H1 (cell line): Measurements from ENCODE around the gene CCDC136. TPM values are rescaled to one million over a fixed set of nuclear protein-coding genes. Genes with fewer than 3 reads are reported as not detected.

Experiments used
- CTCF ChIA-PET: fragments of 300-600 bp; sonication (Branson Sonifier 250); formaldehyde crosslinking; loops from one replicate; lab custom pipeline; 2021; ENCODE audit not compliant: partially characterized antibody; lab: Charles Lee
- POLR2A ChIA-PET: fragments of 300-600 bp; sonication (Branson Sonifier 250); formaldehyde crosslinking; loops from one replicate; lab custom pipeline; 2021; ENCODE audit warnings: inconsistent platforms; ENCODE audit not compliant: partially characterized antibody; lab: Charles Lee
- DNase-seq, 2 experiments: peaks; one replicate each; pipeline versions ENCODE4 v3.0.0 to v3.0.0-alpha.2; 2010 to 2022; ENCODE audit warnings: low spot score in 2 of 2, low read depth in 1 of 2, mixed read lengths in 1 of 2
- FAIRE-seq: peaks from 2 replicates; lab custom pipeline; 2011; peaks lifted over from hg19 to GRCh38; lab: Jason Lieb, UNC
- H2AFZ ChIP-seq: 2 replicates; pipeline ENCODE4 v1.8.1; 2012; ENCODE audit warnings: low read length, inconsistent platforms
- H2AK5ac ChIP-seq: 2 replicates; pipeline ENCODE4 v1.6.1; 2013; ENCODE audit warnings: low read depth, low read length
- H2BK120ac ChIP-seq: replicated peaks from 2 replicates; pipeline ENCODE3; 2013; ENCODE audit warnings: low read depth, low read length, inconsistent platforms
- H2BK12ac ChIP-seq: 2 replicates; pipeline ENCODE4 v1.6.1; 2013; ENCODE audit warnings: low read depth, low read length
- H2BK15ac ChIP-seq: 2 replicates; pipeline ENCODE4 v1.6.1; 2013; ENCODE audit warnings: low read length
- H2BK20ac ChIP-seq: 2 replicates; pipeline ENCODE4 v1.6.1; 2013; ENCODE audit warnings: low read length
- H2BK5ac ChIP-seq: 2 replicates; pipeline ENCODE4 v1.6.1; 2013; ENCODE audit warnings: low read depth, low read length
- H3K14ac ChIP-seq: 2 replicates; pipeline ENCODE4 v1.6.1; 2013; ENCODE audit warnings: inconsistent platforms; ENCODE audit not compliant: insufficient read length
- H3K18ac ChIP-seq: 2 replicates; pipeline ENCODE4 v1.6.1; 2013; ENCODE audit warnings: low read length; ENCODE audit errors: extremely low read depth
- H3K23ac ChIP-seq: 2 replicates; pipeline ENCODE4 v1.6.1; 2013; ENCODE audit warnings: inconsistent platforms; ENCODE audit not compliant: insufficient read length
- H3K23me2 ChIP-seq: 2 replicates; pipeline ENCODE4 v1.6.1; 2013; ENCODE audit warnings: low read depth, low read length
- H3K27ac ChIP-seq: 2 replicates; pipeline ENCODE4 v1.6.1; 2011; ENCODE audit warnings: low read depth, low read length, inconsistent platforms
- H3K27me3 ChIP-seq, 4 experiments: replicated peaks in 1 of 4; 1 replicate in 1 of 4; 2 replicates in 3 of 4; pipeline versions ENCODE4 v1.6.1 to v1.8.1; 2011 to 2013; ENCODE audit warnings: low read length in 3 of 4, mild to moderate bottlenecking in 3 of 4, inconsistent platforms in 2 of 4, mixed read lengths in 2 of 4, moderate library complexity in 1 of 4; ENCODE audit not compliant: control insufficient read depth in 3 of 4, insufficient read depth in 3 of 4; ENCODE audit errors: extremely low read depth in 1 of 4
- H3K36me3 ChIP-seq, 4 experiments: 2 replicates each; pipeline versions ENCODE4 v1.6.1 to v1.8.1; 2011 to 2013; ENCODE audit warnings: mild to moderate bottlenecking in 4 of 4, low read length in 3 of 4, moderate library complexity in 2 of 4, control low read depth in 1 of 4, inconsistent platforms in 1 of 4; ENCODE audit not compliant: insufficient read depth in 4 of 4, control insufficient read depth in 2 of 4
- H3K4ac ChIP-seq: replicated peaks from 2 replicates; pipeline ENCODE3; 2013; ENCODE audit warnings: low read length, low read depth, mixed read lengths, inconsistent platforms; ENCODE audit not compliant: insufficient read length
- H3K4me1 ChIP-seq, 4 experiments: replicated peaks in 1 of 4; 1 replicate in 1 of 4; 2 replicates in 3 of 4; pipeline versions ENCODE4 v1.6.1 to v1.8.1; 2011 to 2013; ENCODE audit warnings: low read length in 3 of 4, inconsistent platforms in 2 of 4, mixed read lengths in 1 of 4; ENCODE audit not compliant: insufficient read depth in 4 of 4, control insufficient read depth in 3 of 4
- H3K4me2 ChIP-seq, 2 experiments: 2 replicates each; pipeline versions ENCODE4 v1.6.1 to v1.8.1; 2011 to 2013; ENCODE audit warnings: low read depth in 2 of 2, low read length in 2 of 2, control low read depth in 1 of 2, inconsistent platforms in 1 of 2, mild to moderate bottlenecking in 1 of 2; ENCODE audit not compliant: insufficient read depth in 1 of 2
- H3K4me3 ChIP-seq, 4 experiments: fragments of 200-600, 300-600 bp in 1 of 4; sonication (generic), shearing (Covaris generic), sonication (Bioruptor Twin) in 1 of 4; 2 replicates each; pipeline versions ENCODE4 v1.5.1 to v1.8.1; 2011 to 2016; ENCODE audit warnings: low read length in 4 of 4, low read depth in 3 of 4, control low read depth in 2 of 4, inconsistent platforms in 2 of 4, mild to moderate bottlenecking in 2 of 4, mixed read lengths in 1 of 4, moderate library complexity in 1 of 4; ENCODE audit not compliant: insufficient read depth in 2 of 4; ENCODE audit errors: extremely low read depth in 1 of 4
- H3K56ac ChIP-seq: replicated peaks from 2 replicates; pipeline ENCODE3; 2013; ENCODE audit warnings: low read depth, mild to moderate bottlenecking, mixed read lengths, low read length, inconsistent platforms; ENCODE audit not compliant: insufficient read length
- H3K79me1 ChIP-seq: 2 replicates; pipeline ENCODE4 v1.6.1; 2013; ENCODE audit warnings: low read depth, low read length, control low read depth
- H3K79me2 ChIP-seq, 2 experiments: 2 replicates each; pipeline versions ENCODE4 v1.6.1 to v1.8.1; 2012 to 2013; ENCODE audit warnings: low read length in 2 of 2, mild to moderate bottlenecking in 2 of 2, inconsistent platforms in 1 of 2; ENCODE audit not compliant: insufficient read depth in 2 of 2, control insufficient read depth in 1 of 2
- H3K9ac ChIP-seq, 4 experiments: replicated peaks in 1 of 4; 1 replicate in 1 of 4; 2 replicates in 3 of 4; pipeline versions ENCODE4 v1.6.1 to v1.8.1; 2011 to 2013; ENCODE audit warnings: low read depth in 3 of 4, low read length in 3 of 4, control low read depth in 2 of 4, mild to moderate bottlenecking in 2 of 4, moderate library complexity in 2 of 4, inconsistent platforms in 1 of 4; ENCODE audit errors: extremely low read depth in 1 of 4
- H3K9me3 ChIP-seq, 2 experiments: 2 replicates each; pipeline versions ENCODE4 v1.6.1 to v1.8.1; 2012 to 2013; ENCODE audit warnings: mild to moderate bottlenecking in 2 of 2, moderate library complexity in 2 of 2, control low read depth in 1 of 2, inconsistent platforms in 1 of 2, low read depth in 1 of 2, low read length in 1 of 2, mixed read lengths in 1 of 2; ENCODE audit not compliant: insufficient read depth in 2 of 2
- H4K20me1 ChIP-seq, 2 experiments: replicated peaks in 1 of 2; 2 replicates each; pipeline versions ENCODE3 to v1.8.1; 2011 to 2013; ENCODE audit warnings: inconsistent platforms in 2 of 2, low read length in 2 of 2, mild to moderate bottlenecking in 1 of 2; ENCODE audit not compliant: insufficient read depth in 2 of 2, control insufficient read depth in 1 of 2
- H4K5ac ChIP-seq: 2 replicates; pipeline ENCODE4 v1.6.1; 2013; ENCODE audit warnings: low read length, low read depth, mixed read lengths, inconsistent platforms; ENCODE audit not compliant: insufficient read length
- H4K8ac ChIP-seq: 2 replicates; pipeline ENCODE4 v1.8.0; 2013; ENCODE audit warnings: mild to moderate bottlenecking, moderate library complexity, low read length, inconsistent platforms; ENCODE audit not compliant: insufficient read depth; ENCODE audit errors: extremely low read depth
- H4K91ac ChIP-seq: replicated peaks from 2 replicates; pipeline ENCODE3; 2013; ENCODE audit warnings: low read length, mixed read lengths, inconsistent platforms; ENCODE audit not compliant: insufficient read length
- POLR2AphosphoS5 ChIP-seq: IDR thresholded peaks from 2 replicates; pipeline ENCODE4 v1.6.1; 2011; ENCODE audit warnings: low read depth, low read length
- SIRT6 ChIP-seq: IDR thresholded peaks from one replicate; pipeline ENCODE4 v1.7.1; 2012; ENCODE audit warnings: low read length, inconsistent platforms
- WGBS, 2 experiments: shearing (Covaris generic) in 1 of 2; methylation state at CpG; one replicate each; pipeline versions ENCODE4 v1.1.6 to v1.1.7; 2013 to 2015; ENCODE audit warnings: low lambda C conversion rate in 2 of 2, mixed read lengths in 2 of 2, inconsistent platforms in 1 of 2, low coverage in 1 of 2, missing lambda C conversion rate in 1 of 2; ENCODE audit not compliant: insufficient replicate concordance in 2 of 2, insufficient coverage in 1 of 2, insufficient read length in 1 of 2; ENCODE audit errors: extremely low coverage in 1 of 2, missing lambda C conversion rate in 1 of 2; 5-methylcytosine and 5-hydroxymethylcytosine counted together
- polyA plus RNA-seq, 7 experiments: library from polyadenylated mRNA; depleted of rRNA in 3 of 7; stranded (reverse) in 5 of 7; unstranded in 2 of 7; fragments of >200 nt in 5 of 7; fragments of 200-250 nt in 2 of 7; gene quantifications; 1 replicate in 5 of 7; 2 replicates in 1 of 7; 4 replicates in 1 of 7; pipeline versions ENCODE4 v1.2.1 to v1.2.3, GENCODE V29; 2011 to 2013; ENCODE audit warnings: missing spikeins in 2 of 7, mixed read lengths in 2 of 7
- total RNA-seq: library from RNA; stranded (reverse); fragmentation: NEBNext Ultra II Directional; extraction: Animal tissue kit (Norgen Biotek cat#: 25700); gene quantifications from 2 replicates; pipeline ENCODE4 v1.2.1, GENCODE V29; 2021

Gene CCDC136
- total and polyA plus RNA-seq, 2 of the 8 experiments (the other 6 are each of a cell fraction or from before 2014, with no cell fraction given), result 35.6 to 47.7 TPM

- Histone ChIP-seq H3K56ac (no peak overlapping the region), H4K91ac (no peak overlapping the region), H3K9ac (no peak overlapping the region), H2AK5ac (no peak overlapping the region), H3K9me3 (peaks cover 0 to 4% of the 10 kb centered on the region in 2 experiments; a peak in 2 of 4 replicates), H3K23ac (no peak overlapping the region), H3K4ac (no peak overlapping the region), H2BK120ac (no peak overlapping the region), H3K27me3 (no peaks in the 10 kb centered on the region), H4K5ac (no peak overlapping the region), H2BK12ac (no peak overlapping the region; the same call in 1 of the 2 replicates), H3K18ac (no peak overlapping the region), H2BK15ac (no peak overlapping the region), H3K4me1 (no peaks in the 10 kb centered on the region), H2BK5ac (no peak overlapping the region), H4K8ac (no peak overlapping the region; the same call in 1 of the 2 replicates), H3K4me2 (no peak overlapping the region), H3K23me2 (no peaks in the 10 kb centered on the region), H3K4me3 (no peak overlapping the region), H4K20me1 (no peaks in the 10 kb centered on the region), H3K27ac (no peak overlapping the region), H3K79me1 (no peaks in the 10 kb centered on the region), H3K79me2 (no peaks in the 10 kb centered on the region), H2BK20ac (no peak overlapping the region), H2AFZ (no peak overlapping the region), H3K36me3 (peaks cover 9 to 48% (median 30%) of the 10 kb centered on the region in 4 experiments; a peak in 7 of 8 replicates), H3K14ac (no peak overlapping the region)
- TF ChIP-seq POLR2AphosphoS5 (peak; percentile 64; the same call in 1 of the 2 replicates), SIRT6 (no peak)
- FAIRE-seq (no peak), DNase-seq (no peak)
- whole genome bisulfite sequencing, 2 experiments, result 96% methylated on average over 12 of the region's 12 CpGs; no CpG with 5 or more reads in 1 of the 2 experiments
- ChIA-PET POLR2A (interaction anchor here (1.3 to 2.8 kb wide), 5 partner anchors 9 to 74 kb away, joined by 3 to 14 read pairs (median 5); partner anchors contain the start of gene CALU), CTCF (interaction anchor here (4.1 kb wide), 1 partner anchor 107 kb away, joined by 12 read pairs; no protein-coding TSS in a partner anchor)
Measured at GRCh38 chr7:128773604-128774003, 18.2 kb upstream of the CCDC136 start.
